Left ventricle myocardium inferior (tissue), 1 donor: ENCODE results near the gene TMEM232. TPM values are rescaled to one million over a fixed set of nuclear protein-coding genes. Genes with fewer than 3 reads are reported as not detected.

Experiments
- DNase-seq: peaks from one replicate; pipeline ENCODE4 v3.0.0-alpha.2; 2020
- H3K27ac ChIP-seq: fragments of 200-600 bp; replicated peaks from 2 replicates; pipeline ENCODE4 v1.8.0; 2021
- H3K27me3 ChIP-seq: fragments of 200-600 bp; 2 replicates; pipeline ENCODE4 v1.8.0; 2021; ENCODE audit warnings: low read depth
- H3K36me3 ChIP-seq: fragments of 200-600 bp; 2 replicates; pipeline ENCODE4 v1.8.0; 2021
- H3K4me1 ChIP-seq: fragments of 200-600 bp; 2 replicates; pipeline ENCODE4 v1.8.0; 2021
- H3K4me3 ChIP-seq: fragments of 200-600 bp; 2 replicates; pipeline ENCODE4 v1.8.0; 2021; ENCODE audit warnings: mild to moderate bottlenecking, moderate library complexity
- H3K9me3 ChIP-seq: fragments of 200-600 bp; replicated peaks from 2 replicates; pipeline ENCODE4 v1.8.0; 2021
- CTCF ChIP-seq: fragments of 200-600 bp; IDR thresholded peaks from 2 replicates; pipeline ENCODE4 v1.8.0; 2021; ENCODE audit warnings: antibody characterized with exemption, mild to moderate bottlenecking, borderline replicate concordance
- intact Hi-C: fragments of 100-400 bp; cut with micrococcal nuclease; formaldehyde crosslinking; loops from one replicate; pipeline ENCODE4 v1.11.0; 2022
- total RNA-seq: library from RNA; stranded (reverse); fragmentation: NEBNext Ultra II Directional; extraction: Animal tissue kit (Norgen Biotek cat#: 25700); gene quantifications from one replicate; pipeline ENCODE4 v1.2.1, GENCODE V29; 2021
- donor health status: DM: no; HTN: yes; CAD: no; lungs with severe emphysema.

Gene TMEM232
- total RNA-seq, 1 donor from 2014 or later = 3.6 TPM

DNA sequence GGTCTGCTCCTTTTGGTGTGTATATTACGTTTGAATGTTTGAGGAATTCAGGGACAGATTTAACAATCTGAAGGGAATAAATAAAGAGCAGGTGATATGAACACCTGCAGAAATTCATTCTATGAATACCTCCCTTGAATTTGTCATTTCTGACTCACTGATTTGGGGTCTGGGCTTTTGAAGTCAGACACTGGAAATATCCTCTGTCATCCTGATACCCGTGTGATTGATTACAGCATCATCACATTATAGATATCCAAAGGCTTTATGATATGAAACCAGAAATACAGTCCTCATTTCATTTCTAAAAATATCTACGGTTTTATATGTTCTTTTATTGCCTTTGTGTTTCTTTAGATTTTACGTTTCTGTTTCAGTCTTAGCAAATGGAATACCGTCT is 68.5 kb downstream of the TMEM232 start:
- DNase-seq = no peak
- no peak for TF ChIP-seq CTCF
- no peaks in the 10 kb centered on the region for H3K9me3 ChIP-seq
- no peak overlapping the region for H3K4me3 ChIP-seq
- H3K4me1 ChIP-seq = no peaks in the 10 kb centered on the region
- H3K36me3 ChIP-seq = no peaks in the 10 kb centered on the region
- intact Hi-C loops = no loop called here
- no peaks in the 10 kb centered on the region for H3K27me3 ChIP-seq
- no peak overlapping the region for H3K27ac ChIP-seq

GRCh38 chr5:110653231-110653970 is 73.1 kb downstream of the TMEM232 start:
- H3K27ac ChIP-seq = no peak overlapping the region
- H3K4me1 ChIP-seq = no peaks in the 10 kb centered on the region
- TF ChIP-seq CTCF = no peak
- H3K36me3 ChIP-seq = no peaks in the 10 kb centered on the region
- H3K9me3 ChIP-seq = no peaks in the 10 kb centered on the region
- no peak overlapping the region for H3K4me3 ChIP-seq
- intact Hi-C loops = no loop called here
- no peak for DNase-seq
- no peaks in the 10 kb centered on the region for H3K27me3 ChIP-seq

- no peak for DNase-seq
- Histone ChIP-seq H3K4me3 (no peak overlapping the region), H3K36me3 (no peaks in the 10 kb centered on the region), H3K27ac (no peak overlapping the region), H3K4me1 (no peaks in the 10 kb centered on the region), H3K27me3 (no peaks in the 10 kb centered on the region), H3K9me3 (no peaks in the 10 kb centered on the region)
- TF ChIP-seq CTCF = no peak
- intact Hi-C loops = no loop called here
Observed at GRCh38 chr5:110651507-110651906, 75.0 kb downstream of the TMEM232 start.

- no peak overlapping the region for H3K27ac ChIP-seq
- DNase-seq = no peak
- no peaks in the 10 kb centered on the region for H3K36me3 ChIP-seq
- peaks cover 4% of the 10 kb centered on the region for H3K4me1 ChIP-seq
- no peaks in the 10 kb centered on the region for H3K9me3 ChIP-seq
- no peaks in the 10 kb centered on the region for H3K27me3 ChIP-seq
- intact Hi-C loops = no loop called here
- TF ChIP-seq CTCF = no peak
- H3K4me3 ChIP-seq = no peak overlapping the region
Observed at GRCh38 chr5:110644357-110644756, 82.1 kb downstream of the TMEM232 start.

- Histone ChIP-seq H3K4me1 (peaks cover 4% of the 10 kb centered on the region), H3K27ac (no peak overlapping the region), H3K27me3 (no peaks in the 10 kb centered on the region), H3K9me3 (no peaks in the 10 kb centered on the region), H3K4me3 (no peak overlapping the region), H3K36me3 (no peaks in the 10 kb centered on the region)
- intact Hi-C loops = no loop called here
- DNase-seq = no peak
- no peak for TF ChIP-seq CTCF
Observed at GRCh38 chr5:110638970-110639902, 87.2 kb downstream of the TMEM232 start.
